ENCODE results near the gene FAM222B. TPM values are rescaled to one million over a fixed set of nuclear protein-coding genes. Genes with fewer than 3 reads are reported as not detected.
A peak's percentile ranks its signal among the peaks of the same experiment; 100 is the strongest.
"Not testable (repeated sequence)": the region's sequence is repeated elsewhere in the genome, so short reads cannot be mapped to it uniquely, and the experiment has no call there.

The FAM222B gene
- total and polyA plus RNA-seq, 5 experiments from 2014 or later: 7.5 to 23.1 (median 16.9) TPM

DNA sequence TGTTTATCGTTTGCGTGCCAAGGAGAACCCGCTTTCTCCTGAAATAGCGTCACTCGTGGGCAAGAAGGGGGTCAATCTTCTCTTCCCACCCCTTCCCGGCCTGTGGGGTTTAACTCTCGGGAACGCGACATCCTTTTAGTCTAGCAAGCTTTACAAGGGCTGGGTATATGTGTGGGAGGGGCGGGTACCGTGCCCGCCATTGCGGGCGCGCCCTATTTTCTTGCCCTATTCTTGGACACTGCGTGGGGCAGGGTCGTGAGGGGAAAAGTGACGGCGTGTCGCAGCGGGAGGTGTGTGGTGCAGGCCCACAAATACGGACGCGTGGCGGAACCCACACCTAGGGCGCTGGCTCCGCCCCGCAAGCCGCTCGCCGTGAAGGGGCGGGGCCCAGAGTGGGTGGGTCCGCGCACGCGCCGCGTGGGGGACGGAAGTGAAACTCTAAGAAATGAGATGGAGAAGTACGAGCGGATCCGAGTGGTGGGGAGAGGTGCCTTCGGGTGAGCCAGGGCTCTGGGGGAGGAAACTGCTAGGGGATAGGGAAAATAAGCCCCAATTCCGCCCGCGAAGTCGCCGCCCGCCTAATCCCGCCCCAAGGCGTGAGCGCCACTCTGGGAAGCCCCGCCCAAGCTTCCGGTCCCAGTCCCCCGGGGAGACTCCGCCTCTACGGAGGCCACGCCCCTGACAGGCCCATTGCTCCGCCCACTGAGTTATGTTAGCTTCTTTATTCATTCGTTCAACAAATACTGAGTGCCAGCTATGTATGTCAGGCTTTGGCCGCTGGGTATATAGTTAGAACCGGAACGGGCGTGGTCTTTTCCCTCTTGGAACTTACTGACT, 114.0 kb downstream of the FAM222B start, which contains the start of gene NEK8:
NEK8 (plus strand) TSS at position 425 of the 837 bp plus-strand sequence; CDS start at position 451, 26 bp downstream.
- peak within 1 kb of the TSS; percentile 95 to 100 (median 98) for H3K4me3 Mint-ChIP-seq
- DNase-seq (peak; percentile 92 to 99 (median 97)), ATAC-seq (peak; percentile 62 to 70)
- peak within 1 kb of the TSS; percentile 96 to 100 (median 99) for H3K27ac Mint-ChIP-seq
- H3K36me3 Mint-ChIP-seq: peaks cover under 1 to 19% (median 5%) of the 10 kb centered on the region in 3 donors
- H3K9me3 Mint-ChIP-seq: no peaks in the 10 kb centered on the region
- peaks cover 18 to 48% (median 41%) of the 10 kb centered on the region in 4 donors for H3K4me1 Mint-ChIP-seq
- POLR2A ChIA-PET: interaction anchor here (0.5 to 7.5 kb wide), 21 partner anchors 9 to 889 kb away, joined by 3 to 365 read pairs (median 6); partner anchors contain the start of genes BLTP2, DHRS13, FAM222B and FLOT2
- no peaks in the 10 kb centered on the region for H3K27me3 Mint-ChIP-seq

DNA sequence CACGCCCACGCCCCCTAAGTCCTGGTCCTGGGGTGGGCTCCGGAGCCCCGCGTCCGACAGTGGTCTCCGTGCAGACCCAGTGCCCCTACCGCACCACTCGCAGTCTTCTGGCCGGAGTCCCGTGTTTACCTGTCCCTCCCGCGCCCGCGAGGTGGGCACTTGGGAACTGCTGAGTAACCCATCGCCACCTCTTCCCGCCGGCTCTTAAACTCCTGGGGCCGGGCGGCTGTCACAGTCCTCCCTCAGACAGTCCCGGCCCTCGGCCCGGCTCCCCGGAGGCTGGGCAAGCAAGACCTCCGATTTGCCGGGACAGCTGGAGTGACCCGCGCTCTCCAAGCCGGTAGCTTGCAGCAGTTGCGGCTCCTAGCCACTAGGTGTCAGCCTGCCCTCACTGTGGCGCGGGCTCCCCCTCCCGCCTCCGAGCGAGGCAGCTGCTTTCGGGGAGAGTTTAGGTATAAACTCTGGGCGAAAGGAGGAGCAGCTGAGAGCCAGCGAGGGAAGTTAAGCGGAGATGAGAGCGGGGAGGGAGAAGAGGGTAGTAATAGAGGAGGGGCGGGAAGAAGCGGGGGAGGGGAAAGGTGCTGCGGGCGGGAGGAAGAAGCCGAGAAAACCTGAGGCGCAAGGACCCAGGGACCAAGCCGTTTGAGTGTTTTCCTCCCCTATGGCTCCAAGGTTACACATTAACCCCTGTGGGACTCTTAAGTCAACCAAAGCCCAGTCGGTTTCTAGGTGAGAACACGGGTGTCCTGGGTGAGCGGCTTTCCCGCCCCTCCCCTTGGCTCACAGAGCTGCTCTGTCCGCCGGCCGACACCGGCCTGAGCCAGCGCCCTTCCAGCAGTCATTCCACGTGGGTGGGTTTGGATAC, 115.7 kb downstream of the FAM222B start:
- Mint-ChIP-seq H3K27me3 (no peaks in the 10 kb centered on the region), H3K4me1 (peaks cover 16 to 63% (median 51%) of the 10 kb centered on the region in 4 donors), H3K36me3 (peaks cover 5 to 35% (median 7%) of the 10 kb centered on the region in 3 donors), H3K4me3 (peak overlapping the region; percentile 95 to 100 (median 98)), H3K27ac (peak overlapping the region; percentile 82 to 100 (median 99)), H3K9me3 (no peaks in the 10 kb centered on the region)
- POLR2A ChIA-PET: interaction anchor here (0.5 to 7.5 kb wide), 24 partner anchors 7 to 355 kb away, joined by 3 to 365 read pairs (median 6); partner anchors contain the start of genes BLTP2, DHRS13, FAM222B and FLOT2
- ATAC-seq: peak; percentile 37 to 44
- DNase-seq: peak; percentile 82 to 93 (median 88)

DNA sequence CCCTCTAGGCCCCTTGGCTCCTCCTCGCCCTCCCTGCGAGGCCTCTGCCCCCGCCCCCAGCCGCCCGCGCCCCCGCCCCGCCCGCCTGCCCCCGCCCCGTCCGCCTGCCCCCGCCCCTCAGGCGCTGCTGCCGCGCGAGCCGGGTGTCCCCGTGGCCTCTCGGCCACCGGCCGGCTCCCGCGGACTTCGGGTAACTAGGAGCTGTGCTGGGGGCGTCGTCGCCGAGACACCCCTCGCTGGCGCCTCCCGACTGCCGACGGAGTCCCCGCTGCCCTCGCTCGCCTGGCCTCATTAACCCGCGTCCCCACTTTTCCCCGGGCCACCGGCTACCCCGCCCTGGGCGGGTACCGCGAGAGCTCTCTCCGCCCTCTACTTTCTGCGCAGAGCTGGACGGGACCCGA, 116.4 kb downstream of the FAM222B start, which contains the start of gene TLCD1:
TLCD1 (minus strand) TSS at position 8 of the 401 bp plus-strand sequence. CDS start 136 bp downstream, outside the sequence.
- no peaks in the 10 kb centered on the region for H3K27me3 Mint-ChIP-seq
- POLR2A ChIA-PET: interaction anchor here (0.6 to 7.5 kb wide), 16 partner anchors 15 to 354 kb away, joined by 3 to 365 read pairs (median 10); partner anchors contain the start of genes BLTP2, DHRS13, FLOT2 and PHF12
- DNase-seq (peak in 8 of 10 donors; percentile 50 to 76 (median 56)), ATAC-seq (peak; percentile 28 to 35)
- peak within 1 kb of the TSS; percentile 95 to 100 (median 98) for H3K4me3 Mint-ChIP-seq
- H3K36me3 Mint-ChIP-seq: peaks cover 5 to 41% (median 10%) of the 10 kb centered on the region in 3 donors
- no peaks in the 10 kb centered on the region for H3K9me3 Mint-ChIP-seq
- H3K27ac Mint-ChIP-seq: peak within 1 kb of the TSS; percentile 82 to 100 (median 99)
- peaks cover 17 to 68% (median 56%) of the 10 kb centered on the region in 4 donors for H3K4me1 Mint-ChIP-seq

DNA sequence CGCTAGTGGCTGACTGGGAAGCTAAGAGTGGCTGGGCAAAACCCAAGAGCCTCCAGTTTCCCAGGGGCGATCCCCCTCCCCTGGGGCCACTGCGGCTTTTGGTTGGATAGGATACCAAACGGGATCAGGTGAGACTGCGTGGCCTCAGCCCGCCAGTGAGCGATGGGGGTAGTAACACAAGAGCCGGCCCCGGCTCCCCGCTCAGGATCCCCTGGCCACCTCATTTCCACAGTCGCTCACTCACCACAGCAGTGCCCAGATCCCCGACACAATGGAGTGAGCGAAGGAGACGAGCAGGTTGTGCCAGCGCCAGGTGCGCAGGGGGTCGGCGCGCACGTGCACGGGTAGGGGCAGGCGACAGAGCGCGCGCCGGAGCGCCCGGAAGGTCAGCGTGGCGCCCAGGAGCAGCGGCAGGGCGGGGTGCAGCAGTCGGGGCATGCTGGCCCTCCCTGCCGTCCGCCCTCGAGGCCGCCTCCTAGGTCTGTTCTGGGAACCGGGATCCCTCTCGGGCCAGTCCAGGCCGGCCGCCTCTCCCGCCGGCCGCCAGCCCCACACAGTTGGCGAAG, 116.8 kb downstream of the FAM222B start:
- H3K4me1 Mint-ChIP-seq: peaks cover 18 to 73% (median 61%) of the 10 kb centered on the region in 4 donors
- no peaks in the 10 kb centered on the region for H3K9me3 Mint-ChIP-seq
- no peaks in the 10 kb centered on the region for H3K27me3 Mint-ChIP-seq
- peaks cover 5 to 46% (median 15%) of the 10 kb centered on the region in 3 donors for H3K36me3 Mint-ChIP-seq
- DNase-seq (peak in 3 of 10 donors; percentile 30 to 44 (median 41)), ATAC-seq (peak in 1 of 2 donors; percentile 3)
- peak overlapping the region in 8 of 10 donors; percentile 37 to 95 (median 82) for H3K27ac Mint-ChIP-seq
- POLR2A ChIA-PET: interaction anchor here (1.0 to 7.5 kb wide), 9 partner anchors 14 to 226 kb away, joined by 3 to 365 read pairs (median 20); partner anchors contain the start of genes BLTP2, DHRS13, FLOT2 and PHF12
- peak overlapping the region; percentile 76 to 98 (median 82) for H3K4me3 Mint-ChIP-seq

DNA sequence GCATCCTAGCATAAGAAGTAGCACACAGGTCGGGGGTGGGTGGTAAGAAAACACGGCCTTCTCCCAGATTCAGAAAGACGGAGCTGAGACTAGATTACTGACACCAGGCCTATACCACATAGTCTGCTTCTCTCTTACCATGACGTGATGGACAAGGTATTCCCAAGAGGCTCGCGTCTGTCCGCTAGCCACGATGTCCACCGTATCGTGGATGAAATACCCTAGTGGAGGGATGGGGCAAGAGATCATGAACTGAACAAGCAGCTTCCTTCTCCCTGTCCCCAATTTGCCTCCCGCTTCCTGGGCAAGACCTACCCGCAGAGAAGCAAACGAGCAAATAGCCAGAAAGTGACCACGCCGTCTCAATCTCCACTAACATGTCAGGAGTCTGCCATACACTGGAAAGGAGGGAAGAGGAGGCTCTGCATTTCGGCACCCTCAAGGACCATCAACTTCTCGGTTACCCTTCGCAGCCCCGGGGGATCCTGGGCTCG, 117.4 kb downstream of the FAM222B start:
- ATAC-seq (no peak), DNase-seq (no peak)
- Mint-ChIP-seq H3K9me3 (no peaks in the 10 kb centered on the region), H3K36me3 (peaks cover 9 to 52% (median 21%) of the 10 kb centered on the region in 3 donors), H3K4me3 (peak overlapping the region; percentile 76 to 98 (median 82)), H3K27me3 (no peaks in the 10 kb centered on the region), H3K27ac (peak overlapping the region; percentile 37 to 87 (median 80)), H3K4me1 (peaks cover 21 to 78% (median 66%) of the 10 kb centered on the region in 4 donors)
- POLR2A ChIA-PET: interaction anchor here (1.0 to 7.5 kb wide), 5 partner anchors 21 to 226 kb away, joined by 4 to 365 read pairs (median 20); partner anchors contain the start of genes BLTP2, DHRS13, PHF12 and SDF2

DNA sequence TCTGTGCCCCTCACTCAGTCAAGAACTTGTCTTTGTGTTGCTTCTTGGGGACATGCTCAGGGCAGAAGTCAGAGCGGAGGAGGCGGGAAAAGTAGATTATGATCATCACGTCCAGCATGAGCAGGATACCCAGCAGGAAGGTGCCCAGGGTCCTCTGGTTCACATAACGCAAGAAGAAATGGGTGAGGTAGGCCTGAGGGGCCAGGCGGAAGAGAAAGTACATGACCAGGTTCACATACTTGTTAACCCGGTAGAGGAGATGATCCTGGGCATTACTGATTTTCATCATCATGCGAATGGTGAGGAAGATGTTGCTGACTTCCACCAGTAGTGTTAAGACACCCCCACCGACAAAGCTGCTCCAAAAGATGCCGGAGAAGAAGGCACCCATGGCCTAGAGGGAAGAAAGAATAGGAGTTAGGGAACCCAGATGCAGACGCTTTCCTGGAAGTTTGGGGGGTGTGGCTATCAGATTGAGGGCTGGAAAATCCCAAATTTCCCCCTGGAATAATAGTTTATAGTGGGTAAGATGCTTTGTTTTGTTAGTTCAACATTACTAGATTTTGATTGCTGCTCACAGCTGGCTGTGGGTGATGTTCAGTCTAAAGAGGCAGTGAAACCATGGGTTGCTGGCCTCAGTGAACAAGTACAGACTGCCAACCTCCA, 118.0 kb downstream of the FAM222B start:
- POLR2A ChIA-PET: interaction anchor here (0.7 to 7.5 kb wide), 4 partner anchors 13 to 227 kb away, joined by 3 to 365 read pairs (median 61); partner anchors contain the start of genes DHRS13, PHF12, PROCA1 and TRAF4
- Mint-ChIP-seq H3K4me3 (peak overlapping the region; percentile 26 to 98 (median 82)), H3K4me1 (peaks cover 23 to 81% (median 69%) of the 10 kb centered on the region in 4 donors), H3K9me3 (no peaks in the 10 kb centered on the region), H3K36me3 (peaks cover 9 to 57% (median 25%) of the 10 kb centered on the region in 3 donors), H3K27me3 (no peaks in the 10 kb centered on the region), H3K27ac (peak overlapping the region; percentile 37 to 87 (median 80))
- ATAC-seq: no peak
- DNase-seq: no peak

DNA sequence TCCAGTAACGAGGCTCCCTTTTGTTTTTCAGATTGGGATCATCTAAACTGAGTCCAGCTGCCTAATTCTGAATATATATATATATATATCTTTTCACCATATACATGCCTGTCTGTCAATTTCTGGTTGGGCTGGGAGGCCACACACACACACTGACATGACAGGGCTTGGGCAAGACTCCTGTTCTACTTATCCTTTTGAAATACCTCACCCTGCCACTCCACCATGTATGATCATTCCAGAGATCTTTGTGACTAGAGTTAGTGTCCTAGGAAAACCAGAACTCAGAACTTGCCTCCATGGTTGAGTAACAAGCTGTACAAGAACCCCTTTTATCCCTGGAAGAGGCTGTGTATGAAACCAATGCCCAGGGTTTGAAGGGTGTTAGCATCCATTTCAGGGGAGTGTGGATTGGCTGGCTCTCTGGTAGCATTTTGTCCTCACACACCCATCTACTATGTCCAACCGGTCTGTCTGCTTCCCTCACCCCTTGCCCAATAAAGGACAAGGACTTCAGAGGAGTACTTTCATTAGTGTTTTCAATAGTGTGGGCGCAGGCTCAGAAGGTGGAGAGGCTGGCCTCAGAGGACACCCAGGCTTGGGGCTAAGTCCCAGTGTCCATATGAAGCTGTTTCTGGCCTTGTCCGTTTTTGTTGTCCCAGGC, 118.6 kb downstream of the FAM222B start:
- not testable (repeated sequence) for H3K9me3 Mint-ChIP-seq, DNase-seq, ATAC-seq, H3K27me3 Mint-ChIP-seq
- Mint-ChIP-seq H3K4me1 (peaks cover 25 to 83% (median 71%) of the 10 kb centered on the region in 4 donors), H3K36me3 (peaks cover 9 to 57% (median 25%) of the 10 kb centered on the region in 3 donors), H3K4me3 (peak overlapping the region; percentile 26 to 98 (median 78)), H3K27ac (peak overlapping the region in 8 of 10 donors; percentile 22 to 87 (median 70))
- POLR2A ChIA-PET: interaction anchor here (0.7 to 7.5 kb wide), 3 partner anchors 13 to 227 kb away, joined by 3 to 365 read pairs (median 106); partner anchors contain the start of genes PHF12, PROCA1 and TRAF4

DNA sequence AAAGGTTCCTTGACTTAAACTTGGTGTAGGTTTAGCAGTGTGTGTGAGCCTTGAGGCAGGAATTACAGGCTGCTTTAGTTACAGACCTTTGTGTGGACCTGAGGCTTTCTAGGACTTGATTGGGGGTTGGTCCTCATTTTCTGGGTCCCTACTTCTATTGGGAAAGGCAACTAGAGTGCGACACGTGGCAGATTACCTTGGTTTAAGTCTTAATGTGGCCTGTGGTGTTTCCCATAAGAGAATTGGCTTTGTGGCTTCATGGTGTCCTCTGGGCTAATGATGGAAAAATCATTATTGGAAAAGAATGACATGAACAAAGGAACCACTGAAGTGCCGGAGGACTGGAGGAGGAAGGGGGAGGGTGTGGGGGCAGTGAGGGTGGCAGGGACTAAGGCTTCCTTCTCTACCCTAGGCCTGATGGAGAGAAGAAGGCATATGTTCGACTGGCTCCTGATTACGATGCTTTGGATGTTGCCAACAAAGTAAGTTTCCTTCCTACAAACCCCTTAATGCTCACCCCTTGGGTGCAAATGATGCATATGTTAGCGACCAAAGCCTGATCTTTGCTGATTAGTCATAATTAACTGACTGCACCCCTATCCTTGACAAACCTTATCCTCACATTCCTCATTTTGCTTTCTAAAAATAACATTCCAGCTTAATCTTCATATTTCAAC, 119.3 kb downstream of the FAM222B start:
- H3K4me3 Mint-ChIP-seq: peak overlapping the region in 6 of 10 donors; percentile 6 to 76 (median 35)
- H3K4me1 Mint-ChIP-seq: peaks cover 25 to 85% (median 72%) of the 10 kb centered on the region in 4 donors
- no peak for ATAC-seq
- peak overlapping the region in 5 of 10 donors; percentile 6 to 67 (median 49) for H3K27ac Mint-ChIP-seq
- POLR2A ChIA-PET: interaction anchor here (4.5 to 7.5 kb wide), 2 partner anchors 23 to 228 kb away, joined by 112 to 365 read pairs; partner anchors contain the start of genes PHF12 and TRAF4
- DNase-seq: no peak
- peaks cover 0 to 4% (median 1%) of the 10 kb centered on the region in 5 donors for H3K27me3 Mint-ChIP-seq
- no peaks in the 10 kb centered on the region for H3K9me3 Mint-ChIP-seq
- peaks cover 9 to 57% (median 25%) of the 10 kb centered on the region in 3 donors for H3K36me3 Mint-ChIP-seq

DNA sequence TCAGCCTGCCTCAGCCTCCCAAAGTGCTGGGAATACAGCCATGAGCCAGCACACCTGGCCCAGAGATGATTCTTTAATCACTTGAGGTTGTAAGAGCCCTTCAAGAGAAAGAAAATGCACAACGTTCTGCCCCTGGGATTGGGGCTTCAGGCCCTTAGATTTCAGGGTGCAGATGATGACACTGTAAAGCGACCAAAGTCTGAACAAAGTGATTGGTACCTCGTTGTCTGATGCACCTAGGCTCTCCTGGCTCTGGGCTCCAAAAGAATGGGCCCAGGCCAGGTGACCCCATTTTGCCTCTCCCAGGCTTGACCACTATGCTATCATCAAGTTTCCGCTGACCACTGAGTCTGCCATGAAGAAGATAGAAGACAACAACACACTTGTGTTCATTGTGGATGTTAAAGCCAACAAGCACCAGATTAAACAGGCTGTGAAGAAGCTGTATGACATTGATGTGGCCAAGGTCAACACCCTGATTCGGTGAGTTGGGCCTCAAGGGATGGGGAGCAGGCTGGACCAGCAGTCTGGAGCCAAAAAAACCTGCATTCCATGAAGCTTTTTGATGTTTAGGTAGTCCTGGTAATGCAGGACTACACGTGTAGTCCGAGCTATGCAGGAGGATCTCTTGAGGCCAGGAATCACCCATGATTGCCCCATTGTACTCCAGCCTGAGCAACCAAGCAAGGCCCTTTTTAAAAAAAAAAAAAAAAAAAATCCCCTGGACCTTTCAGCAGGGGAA, 120.0 kb downstream of the FAM222B start:
- Mint-ChIP-seq H3K27ac (peak overlapping the region in 4 of 10 donors; percentile 32 to 65 (median 42)), H3K9me3 (no peaks in the 10 kb centered on the region), H3K27me3 (peaks cover 0 to 9% (median 6%) of the 10 kb centered on the region in 5 donors), H3K4me1 (peaks cover 25 to 83% (median 70%) of the 10 kb centered on the region in 4 donors), H3K36me3 (peaks cover 9 to 57% (median 25%) of the 10 kb centered on the region in 3 donors), H3K4me3 (peak overlapping the region; percentile 20 to 99 (median 52))
- POLR2A ChIA-PET: interaction anchor here (1.1 to 7.5 kb wide), 4 partner anchors 12 to 229 kb away, joined by 4 to 365 read pairs (median 96); partner anchors contain the start of genes PHF12, PROCA1 and TRAF4
- DNase-seq (no peak), ATAC-seq (no peak)

Data from naive thymus-derived CD8-positive, alpha-beta T cell (primary cell).